HG02870 (cell line): ENCODE results near the gene TCF4.

Experiments used
- ATAC-seq: cut with Tn5 transposase; IDR thresholded peaks from one replicate; pipeline ENCODE4 v1.9.1; 2021; ENCODE audit warnings: mild to moderate bottlenecking, moderate library complexity; ENCODE audit not compliant: unreplicated experiment

The TCF4 gene

DNA sequence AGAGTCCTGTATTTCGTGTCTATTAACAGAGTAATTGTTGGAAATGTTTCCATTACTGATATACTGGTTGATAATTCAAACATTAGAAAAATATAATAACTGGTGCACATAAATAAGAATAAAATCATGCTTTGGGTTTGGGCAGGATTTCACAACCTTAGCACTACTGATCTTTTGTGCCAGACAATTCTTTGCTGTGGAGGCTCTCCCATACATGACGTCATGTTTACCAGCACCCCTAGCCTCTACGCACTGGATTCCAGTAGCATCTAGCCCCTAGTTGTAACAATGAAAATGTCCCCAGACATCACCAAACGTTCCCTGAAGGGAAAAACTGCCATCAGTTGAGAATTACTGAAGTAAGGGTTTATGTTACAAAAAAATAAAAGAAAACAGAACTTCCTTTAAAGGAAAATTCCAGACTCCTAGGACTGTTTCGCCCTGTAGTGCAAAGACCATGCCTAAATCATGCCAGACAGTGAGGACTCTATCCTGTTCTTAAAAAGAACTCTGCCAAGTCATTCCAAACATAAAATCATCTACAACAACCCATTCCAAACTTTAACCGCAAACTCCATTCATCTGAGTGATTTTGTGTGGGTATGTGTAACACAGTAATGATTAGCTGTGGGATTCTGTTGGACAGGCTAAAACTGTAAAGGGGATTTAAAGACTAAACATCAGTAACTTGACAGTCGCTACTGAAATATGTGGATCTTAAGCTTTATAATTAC lies 315.3 kb downstream of the TCF4 start:
- ATAC-seq = no peak

GRCh38 chr18:55269622-55270021 lies 318.4 kb downstream of the TCF4 start:
- no peak for ATAC-seq

GRCh38 chr18:55268628-55269275 lies 319.2 kb downstream of the TCF4 start:
- ATAC-seq = peak; percentile 53

DNA sequence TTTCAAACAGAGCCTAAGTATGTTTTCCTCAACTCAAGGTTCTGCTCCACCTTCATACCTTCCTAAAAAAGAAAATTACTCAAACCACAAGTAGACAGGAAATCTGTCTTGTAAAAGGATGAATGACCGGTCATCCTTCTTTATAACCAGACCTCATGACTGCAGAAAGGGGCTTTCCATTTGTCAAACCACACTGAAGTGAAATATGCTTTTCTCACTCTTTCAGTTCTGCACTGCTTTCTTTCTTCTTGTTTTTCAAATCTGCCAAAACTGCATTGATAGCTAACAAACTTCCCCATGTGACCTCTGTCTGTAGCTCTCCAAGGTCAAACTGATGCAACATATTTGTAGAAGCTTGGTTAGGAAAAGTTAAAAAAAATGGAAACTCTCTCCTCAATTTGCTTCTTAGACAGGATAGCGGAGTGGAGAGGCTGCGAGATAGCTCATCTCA lies 319.8 kb downstream of the TCF4 start:
- ATAC-seq = peak; percentile 71

DNA sequence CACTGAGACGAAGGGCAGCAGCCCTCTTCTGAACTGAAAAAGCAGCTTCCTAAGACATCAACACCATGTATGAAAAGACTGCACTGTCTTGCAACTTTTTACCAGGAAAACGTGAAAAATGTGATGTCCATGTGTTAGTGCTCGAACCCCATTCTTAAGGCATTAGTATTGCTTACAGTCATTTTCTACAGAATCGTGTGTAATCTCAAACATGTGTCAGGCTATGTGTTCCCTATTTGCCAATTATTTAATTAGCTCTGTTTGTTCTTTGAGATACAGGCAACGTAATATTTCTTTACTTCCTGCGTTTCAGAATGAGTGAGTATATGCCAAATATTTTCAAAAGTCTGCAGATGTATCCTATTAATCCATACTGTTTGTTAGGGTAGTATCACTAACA lies 321.0 kb downstream of the TCF4 start:
- no peak for ATAC-seq

DNA sequence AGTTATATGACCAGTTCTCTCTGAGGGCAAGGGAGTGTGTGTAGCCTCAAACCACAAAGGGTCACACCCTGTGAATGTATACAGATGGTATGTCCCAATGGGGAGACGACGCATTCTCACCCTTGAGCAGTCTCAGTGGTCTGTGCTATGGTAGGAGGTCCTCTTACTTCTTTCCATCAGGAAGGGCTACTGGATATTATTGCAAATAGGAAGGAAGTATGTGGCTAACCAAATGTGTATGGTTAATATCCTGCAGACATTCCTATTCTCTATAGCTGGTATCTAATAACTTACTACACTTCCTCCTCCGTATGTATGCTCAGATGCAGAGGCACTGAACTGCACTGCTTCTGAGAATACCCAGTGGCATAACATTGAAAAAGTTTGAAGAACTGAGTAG lies 322.0 kb downstream of the TCF4 start:
- no peak for ATAC-seq

- no peak for ATAC-seq
Measured at GRCh38 chr18:55265130-55265675, 322.8 kb downstream of the TCF4 start.

DNA sequence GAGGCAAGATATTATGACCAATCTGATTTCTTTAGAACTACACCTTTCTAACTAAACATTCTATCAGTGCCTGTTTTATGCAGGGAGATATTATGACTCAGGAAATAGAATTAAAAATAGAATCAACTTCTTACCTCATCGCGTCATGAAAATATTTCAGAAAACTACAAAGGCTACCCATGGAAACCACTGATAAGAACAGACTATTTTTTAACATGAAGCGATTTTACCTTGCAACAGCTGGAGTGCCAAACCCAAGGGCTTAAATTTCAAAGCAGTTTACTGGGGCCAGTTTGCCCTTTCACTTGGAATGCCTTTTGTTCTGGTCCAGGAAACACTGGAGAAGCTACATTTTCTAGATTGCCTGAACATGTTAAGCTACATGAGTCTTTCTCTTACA lies 323.9 kb downstream of the TCF4 start:
- ATAC-seq = no peak

DNA sequence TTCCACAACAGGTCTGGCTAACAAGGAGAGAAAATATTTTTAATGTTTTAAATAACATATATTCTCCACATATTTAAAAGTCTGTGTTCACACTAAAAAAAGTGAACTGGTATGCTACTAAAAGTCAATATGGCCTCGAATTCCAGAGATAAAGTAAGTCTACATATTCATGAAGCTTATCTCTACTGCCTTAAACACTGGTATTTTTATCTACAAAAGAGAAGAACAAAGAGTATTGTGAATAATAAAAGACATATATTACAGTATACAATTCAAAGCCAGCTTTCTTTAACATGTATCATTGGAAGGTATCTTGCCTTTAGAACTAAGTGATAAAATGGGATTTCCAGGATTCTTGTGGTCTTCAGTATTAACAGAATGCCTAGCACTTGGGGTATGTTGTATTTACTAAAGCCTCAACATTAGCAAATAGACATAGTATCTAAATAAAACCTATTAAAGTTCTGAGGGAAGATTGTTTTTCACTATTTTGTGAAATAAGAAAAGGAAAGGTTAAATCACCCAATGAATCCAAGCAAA lies 325.9 kb downstream of the TCF4 start:
- ATAC-seq = no peak

DNA sequence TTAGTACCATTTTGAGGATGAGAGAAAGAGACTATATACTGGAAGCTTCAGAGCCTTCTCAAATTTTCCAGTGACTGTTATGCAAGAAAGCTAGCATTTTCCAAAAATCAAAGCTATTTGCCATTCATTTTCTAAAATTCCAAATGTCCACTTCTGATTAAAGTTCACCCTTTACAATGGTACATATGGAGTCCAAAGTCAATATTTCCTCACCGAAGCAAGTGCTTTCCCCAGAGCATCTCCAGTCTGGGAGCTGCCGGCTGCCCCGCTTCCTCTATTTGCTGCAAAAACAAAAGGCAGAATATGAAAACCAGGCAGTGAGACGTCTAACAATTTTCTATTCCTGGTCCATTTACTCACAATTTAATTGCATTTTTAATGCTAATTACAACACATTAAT lies 326.7 kb downstream of the TCF4 start:
- ATAC-seq = no peak

DNA sequence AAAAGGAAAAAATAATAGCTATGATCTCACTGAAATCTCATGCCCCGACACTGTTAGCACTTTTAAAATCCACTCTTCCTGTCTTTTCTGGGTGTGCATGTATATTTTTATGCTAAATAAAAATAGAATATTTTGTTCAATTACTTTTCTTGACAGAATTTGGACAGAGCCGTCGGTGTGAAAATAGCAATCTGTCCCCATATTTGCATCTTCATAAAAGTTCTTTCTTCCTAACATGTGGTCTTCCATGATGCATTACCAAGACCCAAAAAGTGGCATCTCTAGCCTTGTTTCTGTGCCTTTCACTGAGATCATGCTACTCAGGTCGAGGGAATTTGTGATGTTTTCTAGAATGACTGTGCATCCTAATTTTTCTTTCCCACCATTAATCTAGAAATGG lies 329.9 kb downstream of the TCF4 start:
- no peak for ATAC-seq

DNA sequence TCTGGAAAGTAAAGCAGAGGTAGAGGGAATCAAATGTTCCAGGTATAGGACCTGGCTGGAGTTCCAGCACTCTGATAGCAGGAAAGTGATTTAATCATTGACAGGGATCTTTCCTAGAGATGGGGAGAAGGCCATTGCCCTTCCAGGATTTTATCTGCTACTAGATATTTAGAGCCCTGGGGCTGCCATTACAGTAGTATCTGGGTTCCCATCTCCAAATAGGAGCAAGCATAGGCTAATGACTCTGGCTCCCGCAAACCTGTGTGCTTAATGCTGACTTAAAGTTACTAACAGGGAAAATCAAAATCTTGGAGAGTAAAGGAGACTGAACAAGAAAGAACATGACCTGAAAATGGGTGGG lies 331.1 kb downstream of the TCF4 start:
- no peak for ATAC-seq

DNA sequence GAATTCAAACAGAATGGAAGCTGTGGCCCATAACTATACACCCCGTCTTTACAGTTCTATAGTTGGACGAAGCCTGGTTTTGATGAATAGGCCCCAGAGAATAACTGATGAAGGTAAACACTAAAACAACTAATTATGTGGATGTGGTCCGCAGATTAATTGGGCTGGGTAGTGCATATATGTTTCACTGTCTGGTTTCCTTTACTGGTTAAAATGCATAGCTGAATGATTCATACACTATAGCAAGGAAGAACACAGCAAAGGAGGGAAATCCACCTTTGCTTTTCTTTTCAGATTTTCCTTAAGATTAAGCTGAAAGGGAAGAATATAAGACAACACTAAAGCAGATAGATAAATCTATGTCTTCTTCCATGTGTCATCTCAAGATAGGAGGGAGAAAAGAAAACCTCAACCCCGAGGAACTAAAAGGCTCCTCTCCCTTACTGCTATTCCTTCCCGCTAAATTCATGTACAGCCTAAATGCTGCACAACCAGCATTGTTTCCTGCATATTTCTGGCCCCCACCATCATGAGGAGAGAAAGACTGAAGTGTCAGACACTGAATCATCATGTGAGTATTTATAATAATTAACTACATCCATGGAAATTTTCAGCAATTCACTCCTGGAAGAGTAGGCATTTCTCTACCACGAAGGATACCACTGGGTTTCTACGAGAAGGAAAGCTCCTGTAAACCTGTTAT lies 331.6 kb downstream of the TCF4 start:
- ATAC-seq = no peak

DNA sequence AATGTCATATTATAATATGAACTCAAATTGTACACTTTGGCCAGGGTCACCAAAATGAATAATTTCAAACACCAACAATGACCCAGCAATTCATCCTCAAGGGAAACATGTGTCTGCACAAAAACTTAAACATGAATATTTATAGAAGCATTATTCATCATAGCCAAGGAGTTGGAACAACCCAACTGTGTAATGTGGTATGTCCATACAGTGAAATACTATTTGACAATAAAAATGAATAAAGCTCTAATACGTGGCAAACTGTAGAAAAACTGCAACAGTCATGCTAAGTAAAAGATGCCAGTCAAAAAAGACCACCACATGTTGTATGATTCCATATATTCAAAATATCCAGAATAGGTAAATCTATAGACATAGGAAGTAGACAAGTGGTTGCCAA lies 334.2 kb downstream of the TCF4 start:
- ATAC-seq = no peak

- ATAC-seq = peak; percentile 23
Measured at GRCh38 chr18:55252901-55253300, 335.1 kb downstream of the TCF4 start.

DNA sequence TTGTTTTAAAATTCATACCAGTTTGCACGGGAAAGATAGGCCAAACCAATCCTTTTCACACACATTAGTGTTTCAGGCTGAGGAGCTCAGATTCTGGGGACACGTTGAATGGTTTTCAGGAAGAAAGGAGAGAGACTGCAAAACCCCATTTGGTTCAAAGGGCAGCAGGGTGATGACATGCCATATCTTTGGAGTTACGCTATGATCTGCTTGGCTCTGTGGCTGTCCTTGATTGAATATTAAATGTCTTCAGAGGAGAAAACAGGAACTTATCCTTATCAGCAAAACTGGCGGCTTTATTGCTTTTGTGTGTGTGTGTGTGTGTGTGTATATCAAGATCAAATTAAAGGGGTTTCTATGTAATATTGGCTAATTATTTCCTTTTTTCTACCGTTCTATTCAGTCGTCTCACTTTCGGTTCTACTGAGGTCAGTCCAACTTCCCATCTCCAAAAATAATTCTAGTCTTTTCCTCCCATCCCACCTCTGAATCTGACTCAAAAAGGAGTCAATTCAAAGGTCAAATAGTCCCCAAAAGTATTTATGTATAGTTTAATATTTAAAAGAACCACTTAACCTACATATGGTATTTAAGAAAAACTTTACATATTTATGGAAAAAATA lies 335.8 kb downstream of the TCF4 start:
- no peak for ATAC-seq

DNA sequence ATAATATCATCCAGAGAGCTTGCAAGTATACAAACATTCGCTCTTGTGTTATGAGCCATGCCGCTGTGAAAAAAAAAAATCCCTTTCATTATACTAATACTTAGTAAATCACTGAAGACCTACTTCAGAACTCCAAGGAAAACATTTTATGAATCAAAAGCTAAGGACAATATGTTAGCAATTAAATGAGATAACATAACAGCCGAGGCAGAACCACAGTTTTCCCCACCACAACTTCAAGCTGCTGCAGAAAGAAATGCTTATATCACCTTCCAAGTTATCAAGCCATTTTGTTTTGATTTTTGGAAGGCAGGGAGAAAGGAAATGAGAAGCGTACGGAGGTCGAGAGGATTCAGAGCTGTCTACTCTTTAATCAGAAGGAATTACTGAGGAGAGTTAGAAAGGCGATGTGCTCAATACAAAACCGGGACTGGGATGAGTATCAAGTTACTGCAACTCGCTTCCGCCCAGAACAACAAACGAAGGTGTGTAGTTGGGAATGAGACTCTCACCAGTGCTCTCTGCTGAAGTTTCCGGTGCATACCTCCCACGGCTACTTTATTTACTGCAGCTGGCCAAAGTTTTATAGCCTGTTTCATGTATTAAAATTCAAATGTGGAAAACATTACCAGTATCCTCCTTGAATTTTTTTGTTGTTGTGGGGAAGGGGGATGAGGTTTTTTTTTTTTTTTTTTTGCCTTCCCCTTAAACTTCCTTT lies 336.6 kb downstream of the TCF4 start:
- no peak for ATAC-seq

GRCh38 chr18:55250768-55251173 lies 337.2 kb downstream of the TCF4 start:
- peak; percentile 44 for ATAC-seq

GRCh38 chr18:55249550-55249949 lies 338.4 kb downstream of the TCF4 start:
- ATAC-seq = peak; percentile 47

DNA sequence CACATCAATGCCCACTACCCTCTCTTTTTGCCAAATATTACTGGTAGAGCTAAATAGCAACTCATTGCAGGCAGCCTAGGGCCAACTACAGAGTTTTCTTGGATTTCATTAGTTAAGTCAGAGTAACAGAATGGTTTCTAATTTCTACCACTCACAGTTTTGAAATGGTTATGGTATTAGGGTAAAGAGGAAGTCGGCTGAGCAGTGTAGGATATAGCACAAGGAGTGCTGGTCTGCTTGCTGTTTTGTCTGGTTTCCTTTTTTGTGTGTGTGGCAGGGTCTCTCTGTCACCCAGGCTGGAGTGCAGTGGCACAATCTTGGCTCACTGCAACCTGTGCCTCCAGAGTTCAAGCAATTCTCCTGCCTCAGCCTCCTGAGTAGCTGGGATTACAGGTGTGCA lies 339.5 kb downstream of the TCF4 start:
- no peak for ATAC-seq
